ACC112 (cell line): ENCODE results near the gene FAM117B.
A peak's percentile ranks its signal among the peaks of the same experiment; 100 is the strongest.

Source experiments
- H2AFZ ChIP-seq: fragments of 200-600 bp; sonication (generic); one replicate; pipeline ENCODE4 v1.6.0; 2017; ENCODE audit warnings: antibody characterized with exemption, low read length; ENCODE audit not compliant: unreplicated experiment
- H3K27ac ChIP-seq: fragments of 200-600 bp; sonication (generic); 2 replicates; pipeline ENCODE4 v1.5.1; 2014; ENCODE audit warnings: low read depth, mild to moderate bottlenecking, antibody characterized with exemption, low read length, moderate library complexity
- H3K27me3 ChIP-seq: fragments of 200-600 bp; sonication (generic); 2 replicates; pipeline ENCODE4 v1.6.1; 2014; ENCODE audit warnings: mild to moderate bottlenecking, antibody characterized with exemption, low read length, moderate library complexity, mixed read lengths; ENCODE audit not compliant: insufficient read depth
- H3K36me3 ChIP-seq: fragments of 200-600 bp; sonication (generic); 2 replicates; pipeline ENCODE4 v1.6.1; 2016; ENCODE audit warnings: mild to moderate bottlenecking, antibody characterized with exemption, low read length, moderate library complexity, mixed read lengths; ENCODE audit not compliant: insufficient read depth
- H3K4me1 ChIP-seq: fragments of 200-600 bp; sonication (generic); one replicate; pipeline ENCODE4 v1.6.1; 2016; ENCODE audit warnings: low read length, mixed read lengths; ENCODE audit not compliant: insufficient read depth, unreplicated experiment, control insufficient read depth
- H3K4me3 ChIP-seq: fragments of 200-600 bp; sonication (generic); 2 replicates; pipeline ENCODE4 v1.5.1; 2014; ENCODE audit warnings: mild to moderate bottlenecking, low read depth, low read length
- H3K79me2 ChIP-seq: fragments of 200-600 bp; sonication (generic); one replicate; pipeline ENCODE4 v1.6.0; 2016; ENCODE audit warnings: low read length; ENCODE audit not compliant: control insufficient read depth, unreplicated experiment, insufficient read depth

Gene FAM117B

DNA sequence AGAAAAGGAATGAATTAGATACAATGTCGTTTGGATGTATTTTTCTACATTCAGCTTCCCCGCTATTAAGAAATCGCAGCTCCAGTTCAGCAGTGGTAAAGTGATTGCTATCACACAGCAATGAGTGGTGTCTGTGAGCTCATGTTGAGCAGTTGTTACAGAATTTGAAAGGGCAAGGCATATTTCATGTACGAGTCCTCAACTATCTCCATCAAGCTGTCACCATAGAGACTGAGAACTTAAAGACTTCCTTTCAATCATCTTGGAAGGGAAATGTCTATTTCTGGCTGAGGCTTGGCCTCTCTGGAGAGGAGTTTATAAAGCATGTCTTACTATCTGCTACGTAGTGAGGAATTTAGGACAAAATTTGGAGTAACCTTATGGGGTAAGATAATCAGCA lies 24.4 kb upstream of the FAM117B start:
- Histone ChIP-seq H3K4me1 (no peaks in the 10 kb centered on the region), H3K27ac (no peak overlapping the region), H3K4me3 (no peak overlapping the region)

DNA sequence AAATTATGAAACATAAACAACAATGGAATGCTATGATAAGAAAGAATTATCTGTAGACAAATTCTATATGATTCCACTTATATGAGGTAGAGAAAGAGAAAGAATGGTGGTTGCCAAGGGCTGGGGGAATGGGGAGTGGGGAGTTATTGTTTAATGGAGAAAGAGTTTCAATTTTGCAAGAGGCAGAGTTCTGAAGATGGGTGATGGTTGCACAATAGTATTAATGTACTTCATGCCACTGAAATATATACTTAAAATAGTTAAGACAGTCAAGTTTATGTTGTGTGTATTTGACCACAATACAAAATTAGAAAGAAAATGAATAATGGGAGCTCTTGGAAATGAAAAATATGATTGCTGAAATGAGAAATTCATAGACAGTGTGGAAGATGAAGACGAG lies 22.6 kb upstream of the FAM117B start:
- no peak overlapping the region for H3K4me3 ChIP-seq
- no peaks in the 10 kb centered on the region for H3K79me2 ChIP-seq
- no peaks in the 10 kb centered on the region for H3K36me3 ChIP-seq
- H3K4me1 ChIP-seq, result no peaks in the 10 kb centered on the region
- H3K27me3 ChIP-seq, result peaks cover 5% of the 10 kb centered on the region; the same call in 1 of the 2 replicates
- H3K27ac ChIP-seq, result no peak overlapping the region
- no peak overlapping the region for H2AFZ ChIP-seq

More for the DNA sequence above, 24.4 kb upstream of the FAM117B start:
- Histone ChIP-seq H3K79me2 (no peaks in the 10 kb centered on the region), H2AFZ (no peak overlapping the region), H3K27me3 (peaks cover 5% of the 10 kb centered on the region; the same call in 1 of the 2 replicates), H3K36me3 (no peaks in the 10 kb centered on the region)

DNA sequence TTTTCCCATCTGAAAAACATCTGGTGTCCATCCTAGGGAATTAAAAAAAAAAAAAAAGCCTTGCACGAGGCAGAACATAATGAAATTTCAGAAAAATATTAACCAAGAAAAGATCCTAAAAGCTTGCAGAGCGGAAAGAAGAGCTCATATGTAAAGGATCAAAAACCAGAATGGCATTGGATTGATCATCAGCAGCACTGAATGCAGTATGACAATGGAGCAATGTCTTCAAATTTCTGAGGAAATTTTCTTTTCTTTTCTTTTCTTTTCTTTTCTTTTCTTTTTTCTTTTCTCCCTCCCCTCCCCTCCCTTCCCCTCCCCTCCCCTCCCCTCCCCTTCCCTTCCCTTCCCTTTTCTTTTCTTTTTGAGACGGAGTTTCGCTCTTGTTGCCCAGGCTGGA lies 21.3 kb upstream of the FAM117B start:
- H3K36me3 ChIP-seq, result no peaks in the 10 kb centered on the region
- no peaks in the 10 kb centered on the region for H3K79me2 ChIP-seq

DNA sequence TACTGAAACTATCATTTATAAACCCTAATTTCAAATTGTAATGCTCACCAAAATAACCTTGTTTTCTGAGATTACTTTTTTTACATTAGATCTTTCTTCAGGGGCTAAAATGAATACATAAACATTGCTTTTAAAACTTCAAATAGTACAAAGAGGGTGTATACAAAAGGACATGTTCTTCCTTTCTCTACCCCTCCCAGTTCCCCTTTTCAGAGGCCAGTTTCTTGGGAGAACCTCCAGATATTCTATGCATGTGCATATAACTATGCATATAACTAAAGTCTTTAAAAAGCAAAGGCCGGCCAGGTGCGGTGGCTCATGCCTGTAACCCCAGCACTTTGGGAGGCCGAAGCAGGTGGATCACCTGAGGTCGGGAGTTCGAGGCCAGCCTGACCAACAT lies 10.6 kb upstream of the FAM117B start:
- H3K36me3 ChIP-seq, result no peaks in the 10 kb centered on the region
- no peak overlapping the region for H3K4me3 ChIP-seq
- no peaks in the 10 kb centered on the region for H3K79me2 ChIP-seq
- H3K27me3 ChIP-seq, result no peaks in the 10 kb centered on the region
- H2AFZ ChIP-seq, result no peak overlapping the region
- H3K4me1 ChIP-seq, result no peaks in the 10 kb centered on the region
- no peak overlapping the region for H3K27ac ChIP-seq

More for the DNA sequence above, 21.3 kb upstream of the FAM117B start:
- Histone ChIP-seq H3K4me3 (no peak overlapping the region), H3K4me1 (no peaks in the 10 kb centered on the region), H2AFZ (no peak overlapping the region), H3K27me3 (peaks cover 5% of the 10 kb centered on the region; the same call in 1 of the 2 replicates), H3K27ac (no peak overlapping the region)

DNA sequence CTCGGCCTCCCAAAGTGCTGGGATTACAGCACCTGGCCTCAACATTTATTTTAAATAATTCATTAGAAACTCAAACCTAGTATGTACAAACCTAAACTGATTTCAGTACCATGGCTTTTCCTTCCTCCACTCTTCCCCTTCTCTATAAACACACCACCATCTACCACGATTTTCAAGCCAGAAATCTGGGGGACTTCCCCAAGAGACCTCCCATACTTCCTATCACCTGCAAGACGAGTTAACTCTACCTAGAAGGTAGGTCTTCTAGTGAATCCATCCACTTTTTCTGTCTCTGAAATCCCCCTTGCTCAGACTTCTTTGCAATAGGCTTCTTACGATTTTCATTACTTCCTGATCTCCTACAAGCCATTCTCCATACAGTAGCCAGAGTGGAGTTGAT lies 7.7 kb upstream of the FAM117B start:
- Histone ChIP-seq H3K4me3 (no peak overlapping the region), H3K27me3 (no peaks in the 10 kb centered on the region), H2AFZ (no peak overlapping the region), H3K79me2 (no peaks in the 10 kb centered on the region), H3K27ac (no peak overlapping the region), H3K36me3 (no peaks in the 10 kb centered on the region), H3K4me1 (no peaks in the 10 kb centered on the region)

DNA sequence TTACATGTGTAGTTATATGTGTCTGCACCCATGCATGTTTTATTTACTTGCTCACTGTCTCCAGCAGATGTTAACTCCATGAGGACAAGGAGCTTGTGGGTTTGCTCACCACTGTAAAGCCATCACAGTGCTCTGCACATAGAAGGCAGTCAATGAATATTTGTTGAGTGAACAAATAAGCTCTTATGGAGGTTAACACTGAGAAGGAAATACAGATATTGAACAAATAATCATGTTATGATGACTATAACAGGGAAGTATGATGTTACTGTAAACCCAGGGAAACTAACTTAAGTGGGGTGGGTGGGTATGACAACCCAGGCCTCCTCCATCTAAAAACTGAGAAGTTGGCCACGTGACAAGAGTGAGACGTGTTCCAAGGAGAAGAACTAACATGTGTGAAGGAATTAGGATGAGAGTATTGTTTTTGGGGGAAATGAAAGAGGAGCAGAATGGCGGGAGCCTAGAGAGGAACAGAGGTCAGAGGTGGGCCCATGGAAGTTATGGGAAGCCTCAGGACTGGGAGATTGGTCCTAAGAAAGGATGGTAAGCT lies 6.0 kb upstream of the FAM117B start:
- H3K4me3 ChIP-seq, result no peak overlapping the region
- H3K79me2 ChIP-seq, result no peaks in the 10 kb centered on the region
- no peaks in the 10 kb centered on the region for H3K36me3 ChIP-seq
- no peak overlapping the region for H2AFZ ChIP-seq
- H3K27me3 ChIP-seq, result no peaks in the 10 kb centered on the region
- no peak overlapping the region for H3K27ac ChIP-seq
- no peaks in the 10 kb centered on the region for H3K4me1 ChIP-seq

DNA sequence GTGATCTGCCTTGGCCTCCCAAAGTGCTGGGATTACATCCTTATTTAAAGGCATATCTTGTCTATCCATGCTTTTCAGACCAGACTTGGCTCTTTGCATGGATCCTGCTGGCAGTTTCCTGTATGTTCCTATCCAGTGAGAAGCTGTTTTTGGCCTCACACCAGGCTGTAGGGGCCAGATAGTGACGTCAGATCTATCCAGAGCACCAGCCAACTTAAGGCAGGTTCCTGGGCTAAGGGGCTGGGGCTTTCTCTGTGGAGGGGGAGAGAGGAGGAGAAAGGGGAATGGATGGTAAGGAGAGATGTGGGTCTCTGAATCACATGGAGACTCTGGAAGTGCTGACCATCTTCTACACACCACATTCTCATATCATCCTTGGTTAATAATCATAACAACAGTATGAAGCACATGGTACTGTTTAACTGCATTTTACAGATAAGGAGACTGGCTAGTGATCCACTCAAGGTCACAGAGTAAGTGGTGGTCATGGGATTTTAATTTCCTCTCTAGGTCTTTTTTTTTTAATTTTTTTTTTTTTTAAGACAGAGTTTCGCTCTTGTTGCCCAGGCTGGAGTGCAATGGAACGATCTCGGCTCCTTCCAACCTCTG lies 2.0 kb upstream of the FAM117B start:
- no peak overlapping the region for H3K27ac ChIP-seq
- H3K4me1 ChIP-seq, result peaks cover 5% of the 10 kb centered on the region
- no peak overlapping the region for H3K4me3 ChIP-seq
- H3K79me2 ChIP-seq, result no peaks in the 10 kb centered on the region
- no peaks in the 10 kb centered on the region for H3K27me3 ChIP-seq
- H3K36me3 ChIP-seq, result no peaks in the 10 kb centered on the region
- no peak overlapping the region for H2AFZ ChIP-seq

DNA sequence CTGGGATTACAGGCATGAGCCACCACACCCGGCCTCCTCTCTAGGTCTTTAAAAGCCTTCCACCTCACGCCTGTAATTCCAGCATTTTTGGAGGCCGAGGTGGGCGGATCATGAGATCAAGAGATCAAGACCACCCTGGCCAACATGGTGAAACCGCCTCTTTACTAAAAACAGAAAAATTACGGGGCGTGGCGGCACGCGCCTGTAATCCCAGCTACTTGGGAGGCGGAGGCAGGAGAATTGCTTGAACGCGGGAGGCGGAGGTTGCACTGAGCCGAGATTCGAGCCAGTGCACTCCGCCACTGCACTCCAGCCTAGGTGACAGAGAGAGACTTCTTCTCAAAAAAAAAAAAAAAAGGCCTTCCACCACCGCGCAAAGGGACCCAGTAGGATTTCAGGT lies 1.3 kb upstream of the FAM117B start:
- H3K4me3 ChIP-seq, result no peak overlapping the region
- H3K36me3 ChIP-seq, result no peaks in the 10 kb centered on the region
- peaks cover 6% of the 10 kb centered on the region for H3K4me1 ChIP-seq
- no peaks in the 10 kb centered on the region for H3K27me3 ChIP-seq
- H3K27ac ChIP-seq, result no peak overlapping the region
- no peaks in the 10 kb centered on the region for H3K79me2 ChIP-seq
- H2AFZ ChIP-seq, result no peak overlapping the region

DNA sequence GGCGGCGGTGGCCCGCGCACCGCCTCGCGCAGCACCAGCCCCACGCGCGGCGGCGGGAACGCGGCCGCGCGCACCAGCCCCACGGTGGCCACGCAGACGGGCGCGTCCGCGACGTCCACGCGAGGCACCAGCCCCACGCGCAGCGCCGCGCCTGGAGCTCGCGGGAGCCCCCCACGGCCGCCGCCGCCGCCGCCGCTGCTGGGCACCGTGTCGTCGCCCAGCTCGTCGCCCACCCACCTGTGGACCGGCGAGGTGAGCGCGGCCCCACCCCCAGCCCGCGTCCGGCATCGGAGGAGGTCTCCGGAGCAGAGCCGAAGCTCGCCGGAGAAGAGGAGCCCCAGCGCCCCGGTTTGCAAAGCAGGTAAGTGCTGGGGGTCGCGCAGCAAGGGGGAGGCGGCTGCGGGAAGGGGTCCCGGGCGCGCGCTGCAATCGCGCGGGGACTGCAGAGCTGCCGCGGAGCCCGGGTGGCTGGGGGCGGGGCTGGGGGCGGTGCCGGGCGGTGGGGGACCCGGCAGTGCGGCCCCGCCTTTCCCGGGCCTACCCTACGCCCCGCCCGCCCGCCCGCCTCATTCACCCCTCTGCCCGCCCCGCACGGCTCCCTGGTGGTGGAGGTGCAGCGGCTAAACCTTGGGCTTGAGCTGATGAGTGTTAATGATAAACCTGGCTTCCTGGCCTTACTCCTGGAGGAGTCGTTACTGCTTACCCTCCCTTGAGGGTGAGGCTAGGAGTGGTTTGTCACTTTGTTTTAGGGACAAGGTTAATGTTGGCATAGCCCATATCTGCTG lies 851 bp downstream of the FAM117B start:
- H3K4me1 ChIP-seq, result peaks cover 6% of the 10 kb centered on the region
- H2AFZ ChIP-seq, result peak overlapping the region; percentile 98
- peak overlapping the region; percentile 98 for H3K4me3 ChIP-seq
- H3K36me3 ChIP-seq, result no peaks in the 10 kb centered on the region
- peak overlapping the region; percentile 31; the same call in 1 of the 2 replicates for H3K27ac ChIP-seq
- H3K27me3 ChIP-seq, result no peaks in the 10 kb centered on the region
- no peaks in the 10 kb centered on the region for H3K79me2 ChIP-seq

DNA sequence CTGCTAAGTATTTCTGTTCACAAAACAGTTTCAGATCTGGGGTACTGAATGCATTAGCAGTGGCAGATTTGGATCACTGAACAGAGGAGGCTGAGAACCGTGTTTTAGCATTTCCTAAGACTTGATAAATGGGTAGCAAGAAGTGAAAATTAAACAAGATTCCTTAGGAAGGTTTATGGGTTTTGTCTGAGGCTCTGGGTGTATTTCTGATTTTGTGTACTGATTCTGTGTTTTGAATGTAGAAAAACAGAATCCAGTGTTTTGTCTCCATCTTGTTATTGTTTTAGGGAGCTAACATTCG lies 1.4 kb downstream of the FAM117B start:
- Histone ChIP-seq H3K27me3 (no peaks in the 10 kb centered on the region), H2AFZ (peak overlapping the region; percentile 98), H3K27ac (peak overlapping the region; percentile 31; the same call in 1 of the 2 replicates), H3K4me1 (peaks cover 6% of the 10 kb centered on the region), H3K79me2 (no peaks in the 10 kb centered on the region), H3K4me3 (peak overlapping the region; percentile 98), H3K36me3 (no peaks in the 10 kb centered on the region)

DNA sequence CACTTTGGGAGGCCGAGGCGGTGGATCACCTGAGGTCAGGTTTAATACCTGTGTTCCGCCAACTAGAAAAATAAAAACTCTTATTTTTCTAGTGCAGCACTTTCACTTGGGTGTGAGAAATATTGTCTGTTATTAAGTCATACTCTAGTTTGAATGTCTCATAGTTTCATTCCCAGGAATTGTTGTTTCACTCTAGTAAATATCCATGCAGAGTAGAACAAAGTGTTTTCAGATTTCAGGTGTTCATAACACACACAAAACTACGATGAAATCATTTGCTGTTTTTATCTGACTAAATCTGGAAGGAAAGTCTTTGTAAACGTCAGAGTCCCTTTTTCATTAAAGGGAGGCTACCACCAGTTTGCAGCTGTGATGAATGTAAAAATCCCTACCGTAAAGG lies 4.0 kb downstream of the FAM117B start:
- H2AFZ ChIP-seq, result no peak overlapping the region
- H3K4me3 ChIP-seq, result no peak overlapping the region
- no peak overlapping the region for H3K27ac ChIP-seq
- H3K36me3 ChIP-seq, result no peaks in the 10 kb centered on the region
- no peaks in the 10 kb centered on the region for H3K79me2 ChIP-seq
- peaks cover 6% of the 10 kb centered on the region for H3K4me1 ChIP-seq
- no peaks in the 10 kb centered on the region for H3K27me3 ChIP-seq
